Measurements from ENCODE around the gene URAD. TPM values are rescaled to one million over a fixed set of nuclear protein-coding genes. Genes with fewer than 3 reads are reported as not detected.
"Not testable (repeated sequence)": the region's sequence is repeated elsewhere in the genome, so short reads cannot be mapped to it uniquely, and the experiment has no call there.

URAD gene
- 10 to 100 TPM; 26.9 to 40.7 TPM for total RNA-seq

- Histone ChIP-seq H3K36me3 (no peaks in the 10 kb centered on the region), H3K9ac (ENCODE audit: low read depth in 2 of 2, low read length in 2 of 2) (no peak within 1 kb of the TSS), H3K4me3 (no peak within 1 kb of the TSS), H3K9me3 (no peaks in the 10 kb centered on the region), H3K27ac (no peak within 1 kb of the TSS), H3K27me3 (no peaks in the 10 kb centered on the region), H3K4me1 (no peaks in the 10 kb centered on the region)
- no peak for DNase-seq
- TF ChIP-seq CTCF (IDR thresholded peaks at IDR 0.05): no peak
- intact Hi-C loops (cut with DNase I): no loop called here
Observed at GRCh38 chr13:27988520-27988919, at the start of gene URAD. TSS of gene URAD (minus strand) at chr13:27988693. CDS start at chr13:27988637, 56 bp downstream.

GRCh38 chr13:28037399-28037798 lies 48.9 kb upstream of the URAD start:
- Histone ChIP-seq H3K27ac (no peak overlapping the region), H3K9ac (ENCODE audit: low read depth in 2 of 2, low read length in 2 of 2) (no peak overlapping the region), H3K27me3 (no peaks in the 10 kb centered on the region), H3K36me3 (no peaks in the 10 kb centered on the region), H3K4me3 (no peak overlapping the region), H3K4me1 (no peaks in the 10 kb centered on the region), H3K9me3 (no peaks in the 10 kb centered on the region)
- intact Hi-C loops (cut with DNase I): no loop called here
- DNase-seq: no peak
- no peak for TF ChIP-seq CTCF (IDR thresholded peaks at IDR 0.05)

DNA sequence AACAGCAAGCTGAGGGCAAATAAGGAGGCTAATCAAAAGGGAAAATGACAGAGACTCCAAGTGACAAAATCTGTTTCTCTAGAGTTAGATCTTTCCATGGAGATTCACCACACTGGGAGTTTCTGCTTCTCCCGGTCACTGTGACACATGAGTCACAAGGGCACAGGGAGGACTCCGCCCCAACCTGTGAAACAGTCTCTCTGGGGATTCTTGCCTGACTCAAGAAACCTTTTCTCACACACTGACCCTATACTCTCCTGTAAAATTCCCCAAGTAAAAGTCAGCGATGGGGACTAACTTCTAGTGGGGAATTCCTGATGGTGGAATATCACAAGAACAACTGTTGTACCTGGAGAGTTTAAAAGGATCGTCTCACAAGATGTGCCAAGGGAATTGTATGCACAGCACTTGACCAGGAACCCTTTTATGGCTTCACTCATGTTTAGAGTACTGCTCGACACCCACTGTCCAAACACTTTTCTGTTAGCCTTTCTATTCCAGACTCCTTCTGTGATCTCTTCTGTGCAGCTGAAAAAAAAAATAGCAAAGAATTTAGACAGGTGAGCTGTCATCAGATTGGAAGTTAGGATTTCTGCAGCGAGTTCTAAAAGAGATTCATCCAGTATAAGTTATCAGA lies 46.8 kb upstream of the URAD start:
- intact Hi-C loops (cut with DNase I): no loop called here
- Histone ChIP-seq H3K27ac (no peak overlapping the region), H3K4me1 (no peaks in the 10 kb centered on the region), H3K4me3 (no peak overlapping the region), H3K36me3 (no peaks in the 10 kb centered on the region), H3K27me3 (no peaks in the 10 kb centered on the region), H3K9ac (ENCODE audit: low read depth in 2 of 2, low read length in 2 of 2) (no peak overlapping the region), H3K9me3 (no peaks in the 10 kb centered on the region)
- DNase-seq: peak; percentile 20
- no peak for TF ChIP-seq CTCF (IDR thresholded peaks at IDR 0.05)

DNA sequence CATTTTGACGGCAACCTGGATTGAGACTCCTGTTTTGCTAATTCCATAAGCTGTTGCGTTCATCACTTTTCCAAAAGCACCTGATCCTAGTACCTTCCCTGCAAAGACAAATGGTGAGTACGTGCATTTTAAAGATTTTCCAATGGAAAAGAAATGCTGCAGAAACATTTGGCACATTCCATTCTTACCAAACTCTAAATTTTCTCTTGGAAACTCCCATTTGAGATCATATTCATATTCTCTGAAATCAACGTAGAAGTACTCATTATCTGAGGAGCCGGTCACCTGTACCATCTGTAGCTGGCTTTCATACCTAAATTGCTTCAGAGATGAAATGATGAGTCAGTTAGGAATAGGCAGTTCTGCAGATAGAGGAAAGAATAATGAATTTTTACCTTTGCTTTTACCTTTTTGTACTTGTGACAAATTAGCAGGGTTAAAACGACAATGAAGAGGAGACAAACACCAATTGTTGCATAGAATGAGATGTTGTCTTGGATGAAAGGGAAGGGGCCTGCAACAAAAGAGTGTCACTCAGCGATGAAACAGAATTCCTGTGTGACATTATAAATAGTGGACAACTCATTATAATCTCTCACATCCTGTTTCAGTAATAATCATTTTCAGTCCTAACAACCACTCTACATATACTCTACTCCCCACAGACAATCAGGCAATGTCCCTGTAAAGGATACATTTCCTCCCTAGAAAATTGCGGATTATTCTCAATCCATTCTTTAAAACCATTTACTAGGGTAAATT lies 45.6 kb upstream of the URAD start:
- intact Hi-C loops (cut with DNase I): no loop called here
- Histone ChIP-seq H3K27me3 (no peaks in the 10 kb centered on the region), H3K9me3 (no peaks in the 10 kb centered on the region), H3K4me3 (no peak overlapping the region), H3K27ac (no peak overlapping the region), H3K36me3 (no peaks in the 10 kb centered on the region), H3K4me1 (no peaks in the 10 kb centered on the region), H3K9ac (ENCODE audit: low read depth in 2 of 2, low read length in 2 of 2) (no peak overlapping the region)
- TF ChIP-seq CTCF (IDR thresholded peaks at IDR 0.05): no peak
- no peak for DNase-seq

GRCh38 chr13:28032438-28032837 lies 43.9 kb upstream of the URAD start:
- intact Hi-C loops (cut with DNase I); H3K27ac ChIP-seq: not testable (repeated sequence)

DNA sequence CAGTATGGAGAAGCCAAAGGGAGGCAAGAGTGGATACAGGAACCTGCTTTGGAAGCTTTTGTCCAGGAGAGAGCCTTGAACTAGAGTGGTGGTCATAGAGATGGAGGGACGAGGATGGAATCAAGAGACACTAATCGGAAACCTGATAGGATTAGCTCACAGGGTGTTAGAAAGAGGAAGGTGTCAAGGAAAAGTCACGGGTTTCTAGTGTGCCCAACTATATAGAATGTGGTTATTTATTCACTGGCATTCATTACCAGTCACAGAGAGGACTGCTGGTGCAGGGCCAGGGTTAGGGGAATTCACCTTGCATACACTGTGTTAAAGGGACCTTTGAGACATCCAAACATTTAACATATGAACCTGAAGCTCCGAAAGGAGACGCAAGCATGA lies 43.4 kb upstream of the URAD start:
- DNase-seq: no peak
- intact Hi-C loops (cut with DNase I): no loop called here
- Histone ChIP-seq H3K9ac (ENCODE audit: low read depth in 2 of 2, low read length in 2 of 2) (no peak overlapping the region), H3K4me1 (no peaks in the 10 kb centered on the region), H3K9me3 (no peaks in the 10 kb centered on the region), H3K4me3 (no peak overlapping the region), H3K27me3 (no peaks in the 10 kb centered on the region), H3K36me3 (no peaks in the 10 kb centered on the region), H3K27ac (no peak overlapping the region)
- TF ChIP-seq CTCF (IDR thresholded peaks at IDR 0.05): no peak

More at GRCh38 chr13:28032438-28032837, 43.9 kb upstream of the URAD start:
- not testable (repeated sequence) for H3K9ac ChIP-seq (ENCODE audit: low read depth in 2 of 2, low read length in 2 of 2); H3K4me3 ChIP-seq; DNase-seq; H3K27me3 ChIP-seq; H3K36me3 ChIP-seq; H3K4me1 ChIP-seq; H3K9me3 ChIP-seq

All from colonic mucosa (tissue), 4 donors.